Left colon (tissue), 2 donors: Measurements from ENCODE around the gene CTSA. TPM values are rescaled to one million over a fixed set of nuclear protein-coding genes. Genes with fewer than 3 reads are reported as not detected.
"Not testable (repeated sequence)": the region's sequence is repeated elsewhere in the genome, so short reads cannot be mapped to it uniquely, and the experiment has no call there.

Experiments
- ATAC-seq: fragments of 200-7000 bp; cut with Tn5 transposase; one replicate; pipeline ENCODE4 v1.9.1; 2020; ENCODE audit warnings: mild to moderate bottlenecking, moderate library complexity
- DNase-seq, 2 donors: peaks; one replicate each; pipeline ENCODE4 v3.0.0-alpha.2; 2020
- intact Hi-C, 2 donors: fragments of 100-400 bp; cut with DNase I in 1 of 2; cut with micrococcal nuclease in 1 of 2; formaldehyde crosslinking; loops; one replicate each; pipeline versions ENCODE4 v1.11.2 to v1.14.0; 2022; cut with DNase I, micrococcal nuclease
- total RNA-seq, 2 donors: library from RNA; stranded (reverse); fragmentation: NEBNext Ultra II Directional; extraction: Animal tissue kit (Norgen Biotek cat#: 25700); gene quantifications; one replicate each; pipeline ENCODE4 v1.2.1, GENCODE V29; 2021
- donor health status: DM: no; HTN: no; CAD: no.
- donor health status: DM: yes; HTN: yes; CAD: no.

Gene CTSA
- total RNA-seq, 2 donors from 2014 or later, result 513 to 538 TPM

DNA sequence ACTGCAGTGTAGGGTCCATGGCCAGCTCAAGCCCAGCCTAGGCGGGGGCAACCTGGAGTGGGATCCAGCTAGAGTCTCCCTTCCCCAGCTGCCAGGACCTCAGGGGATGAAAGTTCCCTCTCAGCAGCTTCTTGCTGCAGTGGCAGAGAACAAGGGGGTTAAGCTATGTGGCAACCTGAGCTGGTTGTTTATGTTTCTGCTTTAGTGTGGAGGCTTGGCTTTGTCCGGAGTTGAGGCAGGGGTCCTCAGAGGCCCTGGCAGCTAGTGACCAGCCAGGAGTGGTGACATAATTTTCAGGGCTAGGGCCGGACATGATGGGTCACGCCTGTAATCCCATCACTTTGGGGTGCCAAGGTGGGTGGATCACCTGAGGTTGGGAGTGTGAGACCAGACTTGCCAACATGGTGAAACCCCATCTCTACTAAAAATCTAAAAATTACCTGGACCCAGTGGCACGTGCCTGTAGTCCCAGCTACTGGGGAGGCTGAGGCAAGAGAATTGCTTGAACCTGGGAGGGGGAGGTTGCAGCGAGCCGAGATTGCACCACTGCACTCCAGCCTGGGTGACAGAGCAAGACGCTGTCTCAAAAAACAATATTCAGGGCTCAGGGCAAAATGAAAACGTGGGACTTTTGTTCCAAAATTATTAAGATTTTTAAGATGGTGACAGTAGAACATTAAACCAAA, 34.8 kb downstream of the CTSA start:
- intact Hi-C loops, result no loop called here
- no peak for ATAC-seq
- DNase-seq, result no peak

DNA sequence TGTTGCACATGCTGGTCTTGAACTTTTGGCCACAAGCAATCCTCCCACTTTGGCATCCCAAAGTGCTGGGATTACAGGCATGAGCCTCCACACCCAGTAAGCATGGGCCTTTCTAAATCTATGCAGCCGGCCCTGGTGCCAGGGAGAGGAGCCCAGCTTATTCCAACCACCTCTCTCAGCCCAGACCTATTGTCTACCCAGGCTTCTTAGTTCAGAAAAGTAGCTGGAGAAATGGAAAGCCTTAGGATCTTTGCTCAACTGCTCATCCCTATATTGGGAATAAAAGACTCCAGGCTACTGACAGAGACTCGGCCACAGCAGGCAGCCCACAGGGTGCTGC, 35.6 kb downstream of the CTSA start:
- DNase-seq (no peak), ATAC-seq (no peak)
- intact Hi-C loops, result no loop called here

DNA sequence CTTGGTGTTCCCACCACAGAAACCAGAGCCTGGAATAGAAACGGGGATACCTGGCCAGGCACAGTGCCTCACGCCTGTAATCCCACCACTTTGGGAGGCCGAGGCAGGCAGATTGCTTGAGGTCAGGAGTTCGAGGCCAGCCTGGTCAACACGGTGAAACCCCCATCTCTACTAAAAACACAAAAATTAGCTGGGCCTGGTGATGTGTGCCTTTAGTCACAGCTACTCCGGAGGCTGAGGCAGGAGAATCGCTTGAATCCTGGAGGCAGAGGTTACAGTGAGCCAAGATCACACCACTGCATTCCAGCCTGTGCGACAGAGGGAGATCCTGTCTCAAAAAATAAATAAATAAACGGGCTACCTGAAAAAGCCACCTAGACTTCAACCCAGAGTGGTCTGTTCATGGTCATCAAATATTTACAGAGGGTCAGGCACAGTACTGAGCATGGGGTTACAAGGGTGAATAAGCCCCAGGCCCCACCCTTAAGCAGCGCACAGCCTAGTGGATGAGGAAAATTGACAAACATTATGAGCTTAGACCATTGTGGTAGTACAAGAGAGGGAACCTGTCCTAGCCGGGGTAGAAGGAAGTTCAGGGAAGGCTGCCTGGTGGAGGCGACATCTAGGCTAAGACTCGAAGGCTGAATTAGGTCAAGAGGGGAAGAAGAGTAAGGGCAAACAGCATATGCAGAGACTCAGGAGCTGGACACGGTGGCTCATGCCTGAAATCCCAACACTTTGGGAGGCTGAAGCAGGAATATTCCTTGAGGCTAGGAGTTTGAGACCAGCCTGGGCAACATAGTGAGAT, 36.1 kb downstream of the CTSA start:
- intact Hi-C loops, result no loop called here
- ATAC-seq (peak; percentile 41), DNase-seq (no peak)

DNA sequence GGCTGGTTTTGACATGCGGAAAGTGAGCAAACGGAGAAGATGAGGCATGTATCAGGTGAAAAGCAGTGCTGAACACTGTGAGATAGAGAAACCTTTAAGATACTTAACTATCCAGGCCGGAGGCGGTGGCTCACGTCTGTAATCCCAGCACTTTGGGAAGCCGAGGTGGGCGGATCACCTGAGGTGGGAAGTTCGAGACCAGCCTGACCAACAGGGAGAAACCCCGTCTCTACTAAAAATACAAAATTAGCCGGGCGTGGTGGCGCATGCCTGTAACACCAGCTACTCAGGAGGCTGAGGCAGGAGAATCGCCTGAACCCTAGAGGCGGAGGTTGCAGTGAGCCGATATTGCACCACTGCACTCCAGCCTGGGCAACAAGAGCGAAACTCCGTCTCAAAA, 40.5 kb downstream of the CTSA start:
- DNase-seq, ATAC-seq, intact Hi-C loops: not testable (repeated sequence)

DNA sequence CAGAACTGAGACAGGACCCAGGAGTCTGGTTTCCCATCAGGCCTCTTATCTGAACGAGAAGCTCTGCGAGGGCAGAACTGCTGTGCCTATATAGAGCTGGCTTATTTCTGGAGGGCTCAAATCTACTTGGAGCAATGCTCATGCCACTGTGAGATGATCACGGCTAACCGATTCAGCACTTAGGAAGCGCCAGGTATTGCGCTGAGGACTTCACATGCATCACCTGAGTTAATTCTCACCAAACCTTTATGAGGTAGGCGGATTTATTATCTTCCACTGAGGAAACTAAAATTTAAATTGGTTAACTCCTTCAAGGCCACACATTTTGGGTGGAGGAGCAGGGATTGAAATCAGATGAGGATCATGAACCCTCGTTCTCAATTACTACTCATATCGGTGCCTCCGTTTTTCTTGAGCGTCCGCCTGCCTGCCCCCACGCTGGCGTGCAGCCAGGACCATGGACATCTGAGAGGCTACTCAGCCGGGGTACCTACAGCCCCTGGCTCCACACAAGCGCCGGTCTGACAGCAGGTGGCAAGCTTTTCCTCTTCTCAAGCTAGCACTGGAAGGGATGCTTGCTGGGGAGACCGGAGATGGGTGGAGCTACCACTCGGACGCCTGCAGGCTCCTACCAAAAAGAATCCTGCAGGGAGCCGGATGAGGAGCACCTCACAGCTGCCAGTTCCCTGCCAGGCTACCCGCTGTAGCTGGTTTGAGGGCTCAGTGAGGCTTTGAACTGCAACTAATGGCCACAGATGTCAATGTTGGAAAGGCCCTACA, 42.3 kb downstream of the CTSA start:
- ATAC-seq (peak; percentile 40), DNase-seq (peak; percentile 72 to 83)
- intact Hi-C loops, result no loop called here

DNA sequence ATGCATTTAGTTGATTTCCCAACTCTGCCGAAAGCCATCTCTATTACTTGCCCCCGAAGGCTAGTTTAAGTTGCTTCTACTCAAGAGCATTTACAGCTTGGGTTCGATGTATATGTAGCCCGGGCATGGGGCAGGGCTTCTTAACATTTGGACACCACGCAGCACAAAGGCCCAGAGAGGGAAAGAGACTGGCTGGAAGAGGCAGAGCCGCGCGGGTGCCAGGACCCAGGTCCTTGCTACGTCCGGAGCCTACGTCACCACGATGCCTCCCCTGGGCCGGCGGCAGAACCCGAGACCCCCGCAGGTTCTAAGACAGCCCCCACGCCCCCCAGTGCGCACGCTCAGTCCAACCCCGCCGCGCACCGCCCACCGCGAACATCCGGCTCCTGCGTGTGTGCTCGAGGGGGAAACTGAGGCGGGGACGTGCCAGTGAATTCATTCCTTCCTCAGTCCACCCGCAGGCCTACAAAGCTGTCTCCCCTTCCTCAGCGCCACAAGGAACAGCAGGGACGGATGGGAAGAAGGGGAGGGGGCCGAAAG, 43.0 kb downstream of the CTSA start:
- peak; percentile 22 for ATAC-seq
- DNase-seq, result peak; percentile 78 to 79
- intact Hi-C loops, result no loop called here

GRCh38 chr20:45934586-45935415, 43.7 kb downstream of the CTSA start, which contains the start of gene PCIF1:
Gene PCIF1 (plus strand): TSS chr20:45934683. CDS start chr20:45939000, 4,317 bp downstream.
- intact Hi-C loops, result no loop called here
- ATAC-seq, result peak; percentile 88

GRCh38 chr20:45935416-45936046, 44.4 kb downstream of the CTSA start:
- DNase-seq (no peak), ATAC-seq (peak; percentile 12)
- intact Hi-C loops, result no loop called here

More at GRCh38 chr20:45934586-45935415, 43.7 kb downstream of the CTSA start, which contains the start of gene PCIF1:
- DNase-seq, result peak; percentile 97 to 99

DNA sequence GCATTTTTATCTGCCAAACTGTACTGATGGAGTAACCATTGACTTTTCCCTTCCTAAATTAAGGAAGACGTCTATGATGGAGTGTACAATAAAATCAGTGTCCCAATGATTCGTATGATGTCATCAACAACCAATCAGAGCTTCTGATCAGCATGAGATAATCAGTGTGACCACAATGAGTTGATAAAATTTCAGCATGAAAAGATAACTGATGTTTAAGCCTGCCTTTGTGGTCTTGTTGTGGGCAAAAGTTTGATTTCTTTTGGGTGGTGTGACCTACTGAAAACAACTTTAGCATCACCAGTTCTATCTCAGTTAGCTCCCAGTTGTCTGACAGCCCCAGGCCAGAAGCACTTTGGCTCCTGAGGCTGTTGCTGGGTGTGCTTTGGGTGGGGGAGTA, 46.6 kb downstream of the CTSA start:
- ATAC-seq (no peak), DNase-seq (no peak)
- intact Hi-C loops, result no loop called here

DNA sequence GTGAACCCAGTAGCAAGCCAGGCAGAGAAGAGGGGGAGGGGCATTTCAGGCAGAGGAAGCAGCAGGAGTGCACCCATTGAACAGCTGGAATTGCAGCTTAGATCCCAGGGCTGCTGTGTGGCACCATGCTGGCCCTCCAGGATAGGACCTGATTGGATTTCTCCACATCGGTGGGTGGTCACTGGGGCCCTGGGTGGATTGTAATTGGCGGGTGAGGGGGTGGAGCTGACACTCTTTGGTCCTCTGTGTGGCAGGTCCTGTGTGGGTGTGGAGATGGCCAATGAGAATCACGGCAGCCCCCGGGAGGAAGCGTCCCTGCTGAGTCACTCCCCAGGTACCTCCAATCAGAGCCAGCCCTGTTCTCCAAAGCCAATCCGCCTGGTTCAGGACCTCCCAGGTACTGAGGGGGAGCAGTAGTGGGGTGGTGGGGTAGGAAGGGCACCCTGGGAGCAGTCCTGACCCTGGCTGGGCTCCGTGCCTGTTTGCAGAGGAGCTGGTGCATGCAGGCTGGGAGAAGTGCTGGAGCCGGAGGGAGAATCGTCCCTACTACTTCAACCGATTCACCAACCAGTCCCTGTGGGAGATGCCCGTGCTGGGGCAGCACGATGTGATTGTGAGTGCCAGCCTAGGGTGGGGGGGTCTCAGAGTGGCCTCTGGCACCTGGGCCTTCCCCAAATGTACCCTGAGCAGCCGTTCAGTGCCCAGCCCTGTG, 47.7 kb downstream of the CTSA start:
- ATAC-seq (no peak), DNase-seq (no peak)
- intact Hi-C loops, result no loop called here

GRCh38 chr20:45940053-45940452, 48.9 kb downstream of the CTSA start:
- intact Hi-C loops, result no loop called here
- DNase-seq, result no peak
- no peak for ATAC-seq

DNA sequence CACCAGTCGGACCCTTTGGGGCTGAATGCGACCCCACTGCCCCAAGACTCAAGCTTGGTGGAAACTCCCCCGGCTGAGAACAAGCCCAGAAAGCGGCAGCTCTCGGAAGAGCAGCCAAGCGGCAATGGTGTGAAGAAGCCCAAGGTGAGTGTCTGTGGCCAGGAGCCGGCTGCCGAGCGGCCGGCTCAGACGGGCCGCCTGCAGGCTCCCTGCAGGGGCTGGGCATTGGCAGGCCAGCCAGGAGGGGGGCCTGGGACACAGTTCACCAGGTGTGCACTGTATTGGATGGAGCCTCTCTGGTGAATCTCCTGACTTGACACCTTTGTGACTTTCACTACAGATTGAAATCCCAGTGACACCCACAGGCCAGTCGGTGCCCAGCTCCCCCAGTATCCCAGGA, 49.3 kb downstream of the CTSA start:
- intact Hi-C loops, result no loop called here
- DNase-seq (no peak), ATAC-seq (no peak)

GRCh38 chr20:45943613-45944012, 52.5 kb downstream of the CTSA start:
- DNase-seq, result no peak
- intact Hi-C loops, result no loop called here

DNA sequence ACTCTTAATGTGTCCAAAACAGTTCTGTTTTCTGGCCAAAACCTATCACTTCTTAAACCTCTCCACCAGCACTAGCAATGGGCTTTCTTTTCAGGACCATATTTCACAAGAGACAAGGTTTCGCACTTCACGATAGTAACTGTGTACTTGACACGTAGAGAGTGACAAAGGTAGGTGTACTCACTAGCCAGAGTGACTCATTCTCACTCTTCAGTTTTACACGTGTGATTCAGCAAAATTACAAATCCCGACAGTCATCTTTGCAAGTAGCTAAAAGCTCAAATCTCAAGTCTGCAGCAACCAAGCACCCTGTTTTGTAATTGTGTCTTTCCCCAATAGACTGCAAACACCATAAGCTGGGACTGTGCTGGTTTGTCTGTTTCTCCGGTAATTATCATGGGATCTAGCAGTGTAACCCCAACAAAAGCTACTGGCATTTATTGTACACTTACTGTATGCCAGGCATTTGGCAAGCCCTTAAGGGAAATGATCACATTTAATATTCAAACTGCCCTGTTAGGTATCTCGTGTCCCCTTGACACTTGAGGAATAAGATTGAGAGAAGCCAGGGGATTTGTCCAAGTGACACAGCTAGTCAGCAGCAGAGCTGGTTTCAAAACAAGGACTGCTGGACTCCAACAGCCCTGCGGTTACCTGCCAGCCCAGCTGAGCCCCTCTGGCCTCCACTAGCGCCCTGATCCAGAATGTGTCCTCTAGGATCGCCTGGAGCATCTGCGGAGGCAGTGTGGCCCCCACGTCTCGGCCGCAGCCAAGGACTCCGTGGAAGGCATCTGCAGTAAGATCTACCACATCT, 53.2 kb downstream of the CTSA start:
- DNase-seq, result no peak
- intact Hi-C loops, result no loop called here
- no peak for ATAC-seq

More at GRCh38 chr20:45943613-45944012, 52.5 kb downstream of the CTSA start:
- no peak for ATAC-seq

- DNase-seq (no peak), ATAC-seq (no peak)
- intact Hi-C loops, result no loop called here
Observed at GRCh38 chr20:45944965-45945677, 54.0 kb downstream of the CTSA start.

DNA sequence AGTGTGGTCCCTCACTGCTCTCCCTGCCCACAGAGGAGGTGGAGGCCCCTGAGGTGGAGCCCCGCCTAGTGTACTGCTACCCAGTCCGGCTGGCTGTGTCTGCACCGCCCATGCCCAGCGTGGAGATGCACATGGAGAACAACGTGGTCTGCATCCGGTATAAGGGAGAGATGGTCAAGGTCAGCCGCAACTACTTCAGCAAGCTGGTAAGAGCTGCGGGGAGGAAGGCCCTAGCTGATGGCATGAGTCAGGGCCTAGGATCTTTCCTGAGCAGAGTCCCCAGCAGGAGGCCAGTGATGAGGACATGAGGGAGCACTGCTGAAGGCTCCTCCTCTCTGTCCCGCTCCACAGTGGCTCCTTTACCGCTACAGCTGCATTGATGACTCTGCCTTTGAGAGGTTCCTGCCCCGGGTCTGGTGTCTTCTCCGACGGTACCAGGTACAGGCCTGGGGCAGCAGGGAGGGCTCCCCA, 54.6 kb downstream of the CTSA start:
- no peak for DNase-seq
- intact Hi-C loops, result no loop called here
- ATAC-seq, result peak; percentile 11
